Karpas-422 (cell line): ENCODE results near the gene FBXL14. TPM values are rescaled to one million over a fixed set of nuclear protein-coding genes. Genes with fewer than 3 reads are reported as not detected.

Source experiments
- DNase-seq: peaks from one replicate; pipeline ENCODE4 v3.0.0-alpha.2; 2015
- H2AFZ ChIP-seq: fragments of 200-600 bp; sonication (generic); 2 replicates; pipeline ENCODE4 v1.6.1; 2014; ENCODE audit warnings: antibody characterized with exemption, low read length, mixed read lengths
- H3K27ac ChIP-seq: fragments of 200-600 bp; sonication (generic); 2 replicates; pipeline ENCODE4 v1.5.1; 2014; ENCODE audit warnings: mild to moderate bottlenecking, low read length, moderate library complexity
- H3K27me3 ChIP-seq: fragments of 200-600 bp; sonication (generic); 2 replicates; pipeline ENCODE4 v1.6.1; 2014; ENCODE audit warnings: low read length, mixed read lengths
- H3K36me3 ChIP-seq: fragments of 200-600 bp; sonication (generic); 2 replicates; pipeline ENCODE4 v1.6.1; 2014; ENCODE audit warnings: low read length, mixed read lengths; ENCODE audit not compliant: insufficient read depth
- H3K4me1 ChIP-seq: fragments of 200-600 bp; sonication (generic); 2 replicates; pipeline ENCODE4 v1.6.1; 2014; ENCODE audit warnings: mild to moderate bottlenecking, low read length, mixed read lengths
- H3K4me2 ChIP-seq: fragments of 200-600 bp; sonication (generic); 2 replicates; pipeline ENCODE4 v1.6.1; 2014; ENCODE audit warnings: low read length, low read depth, mild to moderate bottlenecking; ENCODE audit not compliant: poor library complexity, severe bottlenecking
- H3K4me3 ChIP-seq: fragments of 200-600 bp; sonication (generic); 2 replicates; pipeline ENCODE4 v1.5.1; 2014; ENCODE audit warnings: mild to moderate bottlenecking, antibody characterized with exemption, low read length, mixed read lengths
- H3K79me2 ChIP-seq: fragments of 200-600 bp; sonication (generic); 2 replicates; pipeline ENCODE4 v1.6.1; 2014; ENCODE audit warnings: mild to moderate bottlenecking, low read length, mixed read lengths
- H3K9ac ChIP-seq: fragments of 200-600 bp; sonication (generic); 2 replicates; pipeline ENCODE4 v1.6.0; 2014; ENCODE audit warnings: low read length
- H3K9me2 ChIP-seq: fragments of 200-600 bp; sonication (generic), shearing (Covaris generic); replicated peaks from 2 replicates; pipeline ENCODE4 v1.6.0; 2014; ENCODE audit warnings: mild to moderate bottlenecking, low read length, moderate library complexity; ENCODE audit not compliant: insufficient read depth
- H3K9me3 ChIP-seq: fragments of 300-700, 200-600 bp; sonication (generic); 2 replicates; pipeline ENCODE4 v1.6.1; 2014; ENCODE audit warnings: low read length, mixed read lengths
- H4K20me1 ChIP-seq: fragments of 200-600 bp; sonication (generic); 2 replicates; pipeline ENCODE4 v1.6.1; 2014; ENCODE audit warnings: mild to moderate bottlenecking, antibody characterized with exemption, low read length, low read depth; ENCODE audit not compliant: insufficient read depth
- total RNA-seq: library from RNA; depleted of rRNA; stranded (reverse); fragments of >200 nt; shearing (Covaris generic); gene quantifications from 2 replicates; pipeline ENCODE4 v1.2.3, GENCODE V29; 2014; ENCODE audit warnings: low replicate concordance; rRNA removed

The FBXL14 gene
- total RNA-seq, 1 experiment from 2014 or later = 29.0 TPM

GRCh38 chr12:1518591-1519516 is 75.5 kb downstream of the FBXL14 start:
- no peaks in the 10 kb centered on the region for H3K4me1 ChIP-seq
- H3K36me3 ChIP-seq = no peaks in the 10 kb centered on the region
- H3K4me2 ChIP-seq = no peak overlapping the region
- H3K9me2 ChIP-seq = no peaks in the 10 kb centered on the region
- no peak overlapping the region for H3K27ac ChIP-seq
- no peaks in the 10 kb centered on the region for H3K79me2 ChIP-seq
- no peak overlapping the region for H3K4me3 ChIP-seq
- H3K9ac ChIP-seq = no peak overlapping the region
- H2AFZ ChIP-seq = no peak overlapping the region
- H3K27me3 ChIP-seq = no peaks in the 10 kb centered on the region
- H3K9me3 ChIP-seq = no peaks in the 10 kb centered on the region
- DNase-seq = no peak
- no peaks in the 10 kb centered on the region for H4K20me1 ChIP-seq

GRCh38 chr12:1517734-1518525 is 76.5 kb downstream of the FBXL14 start:
- DNase-seq = no peak
- Histone ChIP-seq H3K27ac (no peak overlapping the region), H3K9me2 (no peaks in the 10 kb centered on the region), H3K27me3 (no peaks in the 10 kb centered on the region), H3K9ac (no peak overlapping the region), H3K4me3 (no peak overlapping the region), H3K4me1 (no peaks in the 10 kb centered on the region), H3K9me3 (no peaks in the 10 kb centered on the region), H3K4me2 (no peak overlapping the region), H2AFZ (no peak overlapping the region), H3K36me3 (no peaks in the 10 kb centered on the region), H3K79me2 (no peaks in the 10 kb centered on the region), H4K20me1 (no peaks in the 10 kb centered on the region)

- no peaks in the 10 kb centered on the region for H4K20me1 ChIP-seq
Observed at GRCh38 chr12:1517007-1517406, 77.4 kb downstream of the FBXL14 start.

More at GRCh38 chr12:1517007-1517406, 77.4 kb downstream of the FBXL14 start:
- Histone ChIP-seq H2AFZ (no peak overlapping the region), H3K9me3 (no peaks in the 10 kb centered on the region), H3K9ac (no peak overlapping the region), H3K4me3 (no peak overlapping the region), H3K27ac (no peak overlapping the region), H3K4me2 (no peak overlapping the region), H3K27me3 (no peaks in the 10 kb centered on the region), H3K4me1 (no peaks in the 10 kb centered on the region), H3K36me3 (no peaks in the 10 kb centered on the region), H3K9me2 (no peaks in the 10 kb centered on the region), H3K79me2 (no peaks in the 10 kb centered on the region)
- DNase-seq = peak; percentile 62

Other genes with a start within 250 kb of the FBXL14 start
- gene WNT5B, start 34.6 kb upstream of the FBXL14 start, total RNA-seq = not detected in 2 replicates
- 26.6 and 34.7 TPM in 2 replicates for gene ADIPOR2, start 96.5 kb upstream of the FBXL14 start, total RNA-seq
- not detected in 2 replicates for gene LRTM2, start 226.0 kb upstream of the FBXL14 start, total RNA-seq